PC-3 (cell line): Measurements from ENCODE around the gene HPSE2. TPM values are rescaled to one million over a fixed set of nuclear protein-coding genes. Genes with fewer than 3 reads are reported as not detected.

Experiments used
- ATAC-seq: fragments of 200-7000 bp; cut with Tn5 transposase; 2 replicates; pipeline ENCODE4 v1.9.1; 2020; ENCODE audit warnings: mild to moderate bottlenecking, moderate library complexity
- BruUV-seq: library from RNA; stranded (reverse); fragments of 400-500 nt; replicated peaks from 2 replicates; lab custom pipeline; 2021; lab: Mats Ljungman, UMichigan
- CTCF ChIA-PET: fragments of 300-600 bp; sonication (Branson Sonifier 250); formaldehyde crosslinking; loops from one replicate; lab custom pipeline; 2022; ENCODE audit warnings: antibody characterized with exemption; lab: Charles Lee
- POLR2A ChIA-PET: fragments of 300-600 bp; sonication (Branson Sonifier 250); formaldehyde crosslinking; loops from one replicate; lab custom pipeline; 2022; ENCODE audit warnings: antibody characterized with exemption; ENCODE audit not compliant: unreplicated experiment; lab: Charles Lee
- DNase-seq: peaks from one replicate; pipeline ENCODE4 v3.0.0-alpha.2; 2015
- H2AFZ ChIP-seq: fragments of 300-600 bp; sonication (generic); 2 replicates; pipeline ENCODE4 v1.6.0; 2016; ENCODE audit warnings: antibody characterized with exemption, low read length
- H3F3A ChIP-seq: fragments of 300-600 bp; sonication (generic); one replicate; pipeline ENCODE4 v1.6.0; 2017; ENCODE audit warnings: antibody characterized with exemption, low read length, control low read depth, mild to moderate bottlenecking; ENCODE audit not compliant: unreplicated experiment
- H3K27ac ChIP-seq: fragments of 300-600 bp; sonication (generic); 2 replicates; pipeline ENCODE4 v1.5.1; 2016; ENCODE audit warnings: mild to moderate bottlenecking, low read length
- H3K27me3 ChIP-seq: fragments of 300-600 bp; sonication (generic); 2 replicates; pipeline ENCODE4 v1.6.1; 2016; ENCODE audit warnings: low read length, mixed read lengths
- H3K36me3 ChIP-seq: fragments of 300-600 bp; sonication (generic); 2 replicates; pipeline ENCODE4 v1.6.1; 2016; ENCODE audit warnings: low read depth, mixed run types, low read length, mixed read lengths
- H3K4me1 ChIP-seq: fragments of 300-600 bp; sonication (generic); 2 replicates; pipeline ENCODE4 v1.5.1; 2016; ENCODE audit warnings: low read length; ENCODE audit not compliant: insufficient read depth
- H3K4me2 ChIP-seq: fragments of 300-600 bp; sonication (generic); 2 replicates; pipeline ENCODE4 v1.6.0; 2016; ENCODE audit warnings: low read length
- H3K4me3 ChIP-seq: fragments of 300-600 bp; sonication (generic); 2 replicates; pipeline ENCODE4 v1.5.1; 2016; ENCODE audit warnings: mild to moderate bottlenecking, low read length, mixed read lengths
- H3K79me2 ChIP-seq: fragments of 300-600 bp; sonication (generic); 2 replicates; pipeline ENCODE4 v1.6.1; 2017; ENCODE audit warnings: low read length, mixed read lengths
- H3K9ac ChIP-seq: fragments of 300-600 bp; sonication (generic); 2 replicates; pipeline ENCODE4 v1.6.0; 2016; ENCODE audit warnings: mild to moderate bottlenecking, low read length
- H3K9me2 ChIP-seq: fragments of 300-600 bp; sonication (generic); replicated peaks from 2 replicates; pipeline ENCODE4 v1.6.1; 2016; ENCODE audit warnings: mixed run types, low read length, mixed read lengths
- H3K9me3 ChIP-seq: fragments of 300-600 bp; sonication (generic); 2 replicates; pipeline ENCODE4 v1.6.1; 2016; ENCODE audit warnings: low read length, mixed read lengths
- H4K20me1 ChIP-seq: fragments of 300-600 bp; sonication (generic); 2 replicates; pipeline ENCODE4 v1.6.1; 2016; ENCODE audit warnings: low read length, mixed read lengths
- EZH2 ChIP-seq: fragments of 300-600 bp; sonication (generic); IDR thresholded peaks from one replicate; pipeline ENCODE4 v1.6.1; 2017; ENCODE audit warnings: antibody characterized with exemption, mild to moderate bottlenecking, low read length; ENCODE audit not compliant: unreplicated experiment
- EZH2phosphoT487 ChIP-seq: fragments of 300-600 bp; sonication (generic); IDR thresholded peaks from 2 replicates; pipeline ENCODE4 v1.6.1; 2018; ENCODE audit warnings: mild to moderate bottlenecking, antibody characterized with exemption, low read length, borderline replicate concordance
- intact Hi-C: fragments of 100-400 bp; cut with micrococcal nuclease; formaldehyde crosslinking; loops from 2 replicates; pipeline ENCODE4 v1.9.0; 2023
- total RNA-seq: library from RNA; depleted of rRNA; stranded (reverse); fragments of >200 nt; gene quantifications from 2 replicates; pipeline ENCODE4 v1.2.3, GENCODE V29; 2014
- TF ChIP-seq, protein P1 (sequence below): fragments of 300-600 bp; sonication (generic); conservative IDR thresholded peaks from 2 replicates; pipeline ENCODE4 v1.5.1; 2017; ENCODE audit warnings: antibody characterized with exemption, low read depth, mild to moderate bottlenecking, low read length

The HPSE2 gene
- total RNA-seq, 1 experiment from 2014 or later = 0.15 TPM

DNA sequence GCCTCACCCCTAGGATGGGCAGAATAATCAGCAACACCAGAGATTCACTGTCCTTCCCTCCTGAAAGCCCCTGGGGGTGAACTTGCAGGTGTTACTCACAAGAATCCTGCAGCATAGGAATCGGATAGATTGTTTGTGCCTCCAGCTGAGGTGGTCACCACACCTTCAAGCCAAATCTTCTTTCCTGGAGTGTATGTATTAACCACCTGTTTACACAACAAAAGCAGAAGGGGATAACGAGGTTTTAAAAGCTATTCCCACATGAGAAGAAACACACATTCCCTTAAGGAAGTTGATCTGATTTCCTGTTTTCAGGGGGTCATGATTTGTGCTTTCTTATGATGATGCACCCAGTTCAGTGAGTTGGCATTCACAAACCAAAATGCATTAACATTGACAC is 615.1 kb downstream of the HPSE2 start:
- no peak overlapping the region for H2AFZ ChIP-seq
- no peak overlapping the region for H3K9ac ChIP-seq
- no peaks in the 10 kb centered on the region for H3F3A ChIP-seq
- DNase-seq (no peak), ATAC-seq (no peak)
- no peaks in the 10 kb centered on the region for H3K36me3 ChIP-seq
- H3K4me3 ChIP-seq = no peak overlapping the region
- H3K27me3 ChIP-seq = peaks cover 52% of the 10 kb centered on the region; the same call in 1 of the 2 replicates
- ChIA-PET CTCF (no interaction called here), POLR2A (interaction anchor here (0.5 kb wide), 1 partner anchor 89 kb away, joined by 3 read pairs; no protein-coding TSS in a partner anchor)
- no peaks in the 10 kb centered on the region for H3K9me3 ChIP-seq
- H3K4me2 ChIP-seq = no peak overlapping the region
- H3K4me1 ChIP-seq = no peaks in the 10 kb centered on the region
- no peaks in the 10 kb centered on the region for H4K20me1 ChIP-seq
- no peaks in the 10 kb centered on the region for H3K79me2 ChIP-seq
- BruUV-seq = no TSS peak
- no peak overlapping the region for H3K27ac ChIP-seq
- no peaks in the 10 kb centered on the region for H3K9me2 ChIP-seq
- intact Hi-C loops = no loop called here
- no peak for TF ChIP-seq EZH2
- TF ChIP-seq, protein P1, sequence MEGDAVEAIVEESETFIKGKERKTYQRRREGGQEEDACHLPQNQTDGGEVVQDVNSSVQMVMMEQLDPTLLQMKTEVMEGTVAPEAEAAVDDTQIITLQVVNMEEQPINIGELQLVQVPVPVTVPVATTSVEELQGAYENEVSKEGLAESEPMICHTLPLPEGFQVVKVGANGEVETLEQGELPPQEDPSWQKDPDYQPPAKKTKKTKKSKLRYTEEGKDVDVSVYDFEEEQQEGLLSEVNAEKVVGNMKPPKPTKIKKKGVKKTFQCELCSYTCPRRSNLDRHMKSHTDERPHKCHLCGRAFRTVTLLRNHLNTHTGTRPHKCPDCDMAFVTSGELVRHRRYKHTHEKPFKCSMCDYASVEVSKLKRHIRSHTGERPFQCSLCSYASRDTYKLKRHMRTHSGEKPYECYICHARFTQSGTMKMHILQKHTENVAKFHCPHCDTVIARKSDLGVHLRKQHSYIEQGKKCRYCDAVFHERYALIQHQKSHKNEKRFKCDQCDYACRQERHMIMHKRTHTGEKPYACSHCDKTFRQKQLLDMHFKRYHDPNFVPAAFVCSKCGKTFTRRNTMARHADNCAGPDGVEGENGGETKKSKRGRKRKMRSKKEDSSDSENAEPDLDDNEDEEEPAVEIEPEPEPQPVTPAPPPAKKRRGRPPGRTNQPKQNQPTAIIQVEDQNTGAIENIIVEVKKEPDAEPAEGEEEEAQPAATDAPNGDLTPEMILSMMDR = no peak
- TF ChIP-seq EZH2phosphoT487 = no peak

DNA sequence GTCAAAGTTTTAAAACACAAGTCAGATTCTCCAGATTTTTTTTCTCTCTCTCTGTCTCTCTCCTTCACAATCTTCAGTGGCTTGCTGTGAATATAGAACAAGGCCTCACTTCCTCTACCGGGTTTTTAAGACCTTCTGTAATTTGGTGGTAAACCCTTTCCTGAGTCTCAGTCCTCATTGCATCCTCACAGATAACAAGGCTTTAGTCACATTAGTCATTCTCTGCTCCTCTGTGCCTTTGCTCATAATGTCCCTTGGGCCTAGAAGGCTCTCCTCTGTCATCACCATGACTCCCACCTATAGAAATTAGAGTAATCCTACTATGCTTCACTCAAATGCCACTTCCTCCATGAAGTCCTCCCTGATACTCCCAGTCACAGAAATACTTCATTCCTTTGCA is 616.2 kb downstream of the HPSE2 start:
- Histone ChIP-seq H3K4me2 (no peak overlapping the region), H3K27ac (no peak overlapping the region), H3F3A (no peaks in the 10 kb centered on the region), H3K9ac (no peak overlapping the region), H3K27me3 (peaks cover 46% of the 10 kb centered on the region; the same call in 1 of the 2 replicates), H3K36me3 (no peaks in the 10 kb centered on the region), H4K20me1 (no peaks in the 10 kb centered on the region), H3K9me2 (no peaks in the 10 kb centered on the region), H3K4me3 (no peak overlapping the region), H3K4me1 (no peaks in the 10 kb centered on the region), H2AFZ (no peak overlapping the region), H3K79me2 (no peaks in the 10 kb centered on the region), H3K9me3 (no peaks in the 10 kb centered on the region)
- intact Hi-C loops = no loop called here
- ATAC-seq (no peak), DNase-seq (no peak)
- BruUV-seq = no TSS peak
- no peak for TF ChIP-seq EZH2
- TF ChIP-seq, protein P1 = no peak
- TF ChIP-seq EZH2phosphoT487 = no peak
- POLR2A ChIA-PET = no interaction called here
- CTCF ChIA-PET = no interaction called here

DNA sequence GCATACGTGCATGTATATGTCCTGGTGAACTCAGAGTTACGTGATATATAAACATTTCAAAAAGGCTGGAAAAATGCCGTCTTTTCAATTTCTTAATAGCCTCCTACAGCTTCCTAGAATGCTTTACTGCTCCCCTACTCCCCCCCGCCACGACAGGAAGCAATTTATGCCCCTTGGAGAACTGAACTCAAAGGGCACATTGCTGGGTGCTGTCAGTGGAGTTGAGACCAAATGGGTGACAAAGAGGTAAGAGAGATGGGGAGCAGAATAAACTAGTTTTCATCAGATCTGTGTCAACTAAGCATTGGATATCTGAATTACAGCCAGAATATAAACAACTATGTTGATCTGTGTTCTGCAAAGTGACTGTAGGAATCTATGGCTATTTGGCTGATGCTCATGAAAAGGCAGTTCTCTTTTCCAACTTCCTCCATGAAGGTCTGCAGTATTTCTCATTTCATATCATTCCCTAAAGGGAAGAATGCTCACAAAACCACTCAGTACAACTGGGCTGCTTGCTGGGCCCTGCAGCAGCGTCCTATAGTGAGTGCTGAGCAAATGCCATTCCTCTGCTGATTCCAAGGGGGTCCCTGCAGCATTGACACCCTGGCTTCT is 617.6 kb downstream of the HPSE2 start:
- Histone ChIP-seq H3K4me2 (no peak overlapping the region), H3K9me2 (no peaks in the 10 kb centered on the region), H3K79me2 (no peaks in the 10 kb centered on the region), H3K36me3 (no peaks in the 10 kb centered on the region), H3K9me3 (no peaks in the 10 kb centered on the region), H2AFZ (no peak overlapping the region), H3F3A (no peaks in the 10 kb centered on the region), H3K4me1 (no peaks in the 10 kb centered on the region), H3K27me3 (peaks cover 43% of the 10 kb centered on the region; the same call in 1 of the 2 replicates), H3K9ac (no peak overlapping the region), H3K4me3 (no peak overlapping the region), H3K27ac (no peak overlapping the region), H4K20me1 (no peaks in the 10 kb centered on the region)
- CTCF ChIA-PET = no interaction called here
- BruUV-seq = no TSS peak
- no peak for ATAC-seq
- POLR2A ChIA-PET = no interaction called here
- no peak for TF ChIP-seq EZH2
- TF ChIP-seq, protein P1 = no peak
- no peak for TF ChIP-seq EZH2phosphoT487
- intact Hi-C loops = no loop called here
- DNase-seq = no peak
